GM10847 (cell line): ENCODE data around the gene CCIN.

Experiments used
- POLR2A ChIP-seq: IDR thresholded peaks from 2 replicates; pipeline ENCODE4 v1.6.1; 2011; ENCODE audit not compliant: insufficient read length; ENCODE audit errors: extremely low read depth

Gene CCIN

GRCh38 chr9:36136894-36137391 lies 32.2 kb upstream of the CCIN start:
- TF ChIP-seq POLR2A, result no peak

- no peak for TF ChIP-seq POLR2A
Observed at GRCh38 chr9:36137392-36138004, 31.7 kb upstream of the CCIN start.

- TF ChIP-seq POLR2A, result no peak
Observed at GRCh38 chr9:36138496-36138895, 30.7 kb upstream of the CCIN start.

GRCh38 chr9:36138901-36139300 lies 30.3 kb upstream of the CCIN start:
- TF ChIP-seq POLR2A, result no peak

GRCh38 chr9:36140086-36141084 lies 28.8 kb upstream of the CCIN start:
- TF ChIP-seq POLR2A, result no peak

GRCh38 chr9:36141288-36141687 lies 27.9 kb upstream of the CCIN start:
- no peak for TF ChIP-seq POLR2A

GRCh38 chr9:36141761-36142160 lies 27.4 kb upstream of the CCIN start:
- TF ChIP-seq POLR2A, result no peak

- TF ChIP-seq POLR2A, result no peak
Observed at GRCh38 chr9:36142510-36143244, 26.5 kb upstream of the CCIN start.

GRCh38 chr9:36143245-36143641 lies 25.9 kb upstream of the CCIN start:
- no peak for TF ChIP-seq POLR2A

GRCh38 chr9:36144309-36145232 lies 24.6 kb upstream of the CCIN start:
- TF ChIP-seq POLR2A, result no peak

GRCh38 chr9:36145970-36146369 lies 23.2 kb upstream of the CCIN start:
- no peak for TF ChIP-seq POLR2A

GRCh38 chr9:36146651-36147050 lies 22.5 kb upstream of the CCIN start:
- TF ChIP-seq POLR2A, result no peak

GRCh38 chr9:36147441-36148175 lies 21.6 kb upstream of the CCIN start:
- TF ChIP-seq POLR2A, result no peak
